A375 (cell line): Measurements from ENCODE around the gene SREK1. TPM values are rescaled to one million over a fixed set of nuclear protein-coding genes. Genes with fewer than 3 reads are reported as not detected.

Experiments used
- total RNA-seq: library from RNA; depleted of rRNA; stranded (reverse); fragments of >200 nt; shearing (Covaris generic); gene quantifications from 2 replicates; pipeline ENCODE4 v1.2.3, GENCODE V29; 2014; rRNA removed

The SREK1 gene
- total RNA-seq = 131 and 187 TPM in 2 replicates

GRCh38 chr5:66144074-66144833, at the start of gene SREK1:
TSS of gene SREK1 (plus strand) at chr5:66144300. CDS start at chr5:66144377, 77 bp downstream.

Other genes starting within 250 kb of the SREK1 start
- gene ERBIN, start 217.7 kb upstream of the SREK1 start, total RNA-seq = 76.3 and 86.6 TPM in 2 replicates